ENCODE results near the gene TMOD1. TPM values are rescaled to one million over a fixed set of nuclear protein-coding genes. Genes with fewer than 3 reads are reported as not detected.
"Not testable (repeated sequence)": the region's sequence is repeated elsewhere in the genome, so short reads cannot be mapped to it uniquely, and the experiment has no call there.

The TMOD1 gene
- total RNA-seq, 1 donor from 2014 or later = 0.79 TPM

GRCh38 chr9:97497558-97498375 is 3.7 kb upstream of the TMOD1 start:
- DNase-seq (ENCODE audit: low read depth in 2 of 2) = not testable (repeated sequence)

- DNase-seq (ENCODE audit: low read depth in 2 of 2) = not testable (repeated sequence)
These were observed 2.6 kb upstream of the TMOD1 start for GRCh38 chr9:97498846-97499245.

- no peak for DNase-seq (ENCODE audit: low read depth in 2 of 2)
These were observed 1.2 kb upstream of the TMOD1 start for GRCh38 chr9:97500263-97500662.

- no peak for DNase-seq (ENCODE audit: low read depth in 2 of 2)
These were observed 695 bp upstream of the TMOD1 start for GRCh38 chr9:97500765-97501176.

GRCh38 chr9:97501972-97502221 is 431 bp downstream of the TMOD1 start:
- DNase-seq (ENCODE audit: low read depth in 2 of 2) = peak; percentile 17 to 20

- peak; percentile 15 to 35 for DNase-seq (ENCODE audit: low read depth in 2 of 2)
These were observed 937 bp downstream of the TMOD1 start for GRCh38 chr9:97502222-97502983.

- DNase-seq (ENCODE audit: low read depth in 2 of 2) = peak in 1 of 2 donors; percentile 19
These were observed 1.8 kb downstream of the TMOD1 start for GRCh38 chr9:97502984-97503861.

GRCh38 chr9:97503862-97504210 is 2.4 kb downstream of the TMOD1 start:
- DNase-seq (ENCODE audit: low read depth in 2 of 2) = no peak

GRCh38 chr9:97504381-97505216 is 3.1 kb downstream of the TMOD1 start:
- DNase-seq (ENCODE audit: low read depth in 2 of 2) = peak; percentile 39 to 86

- DNase-seq (ENCODE audit: low read depth in 2 of 2) = no peak
These were observed 4.4 kb downstream of the TMOD1 start for GRCh38 chr9:97505845-97506244.

- DNase-seq (ENCODE audit: low read depth in 2 of 2) = no peak
These were observed 4.8 kb downstream of the TMOD1 start for GRCh38 chr9:97506306-97506705.

GRCh38 chr9:97506787-97507186 is 5.3 kb downstream of the TMOD1 start:
- DNase-seq (ENCODE audit: low read depth in 2 of 2) = no peak

GRCh38 chr9:97507428-97507984 is 6.0 kb downstream of the TMOD1 start:
- no peak for DNase-seq (ENCODE audit: low read depth in 2 of 2)

GRCh38 chr9:97508852-97509251 is 7.4 kb downstream of the TMOD1 start:
- DNase-seq (ENCODE audit: low read depth in 2 of 2) = no peak

- peak; percentile 97 to 99 for DNase-seq (ENCODE audit: low read depth in 2 of 2)
These were observed 9.6 kb downstream of the TMOD1 start for GRCh38 chr9:97510797-97511654.

GRCh38 chr9:97511655-97512427 is 10.4 kb downstream of the TMOD1 start:
- peak in 1 of 2 donors; percentile 51 for DNase-seq (ENCODE audit: low read depth in 2 of 2)

GRCh38 chr9:97512966-97513560 is 11.6 kb downstream of the TMOD1 start:
- DNase-seq (ENCODE audit: low read depth in 2 of 2) = no peak

- DNase-seq (ENCODE audit: low read depth in 2 of 2) = peak; percentile 21 to 70
These were observed 13.1 kb downstream of the TMOD1 start for GRCh38 chr9:97514531-97514930.

- DNase-seq (ENCODE audit: low read depth in 2 of 2) = no peak
These were observed 14.2 kb downstream of the TMOD1 start for GRCh38 chr9:97515662-97516061.

All from lung microvascular endothelial cell (primary cell).